H9 (cell line): ENCODE measurements around the gene MARVELD1. TPM values are rescaled to one million over a fixed set of nuclear protein-coding genes. Genes with fewer than 3 reads are reported as not detected.

Experiments
- DNase-seq: peaks from one replicate; pipeline ENCODE4 v3.0.0-alpha.2; 2017
- H2AFZ ChIP-seq: one replicate; pipeline ENCODE4 v1.6.1; 2013; ENCODE audit warnings: mild to moderate bottlenecking, low read length, control low read depth, moderate library complexity
- H2AK5ac ChIP-seq: 2 replicates; pipeline ENCODE4 v1.6.1; 2013; ENCODE audit warnings: low read length, control low read depth, mixed read lengths; ENCODE audit not compliant: insufficient read length
- H2BK120ac ChIP-seq: one replicate; pipeline ENCODE4 v1.6.1; 2013; ENCODE audit warnings: low read depth, mild to moderate bottlenecking, low read length, control low read depth, inconsistent platforms; ENCODE audit not compliant: poor library complexity, severe bottlenecking
- H2BK12ac ChIP-seq: 2 replicates; pipeline ENCODE4 v1.6.1; 2013; ENCODE audit warnings: low read length, control low read depth, mixed read lengths, low read depth; ENCODE audit not compliant: insufficient read length
- H2BK15ac ChIP-seq: 2 replicates; pipeline ENCODE4 v1.6.1; 2013; ENCODE audit warnings: low read depth, low read length, control low read depth
- H2BK20ac ChIP-seq: one replicate; pipeline ENCODE4 v1.6.1; 2013; ENCODE audit warnings: low read depth, mild to moderate bottlenecking, low read length, control low read depth, inconsistent platforms; ENCODE audit not compliant: poor library complexity, severe bottlenecking
- H2BK5ac ChIP-seq: 2 replicates; pipeline ENCODE4 v1.6.1; 2013; ENCODE audit warnings: low read length, control low read depth, mixed read lengths; ENCODE audit not compliant: insufficient read length
- H3K14ac ChIP-seq: 2 replicates; pipeline ENCODE4 v1.6.1; 2013; ENCODE audit warnings: low read length, control low read depth; ENCODE audit not compliant: insufficient read depth
- H3K18ac ChIP-seq: 2 replicates; pipeline ENCODE4 v1.6.1; 2013; ENCODE audit warnings: low read depth, mild to moderate bottlenecking, mixed read lengths, low read length, control low read depth; ENCODE audit not compliant: insufficient read length
- H3K23ac ChIP-seq: 2 replicates; pipeline ENCODE4 v1.6.1; 2013; ENCODE audit warnings: low read length, control low read depth, mixed read lengths, low read depth; ENCODE audit not compliant: insufficient read length
- H3K23me2 ChIP-seq: 2 replicates; pipeline ENCODE4 v1.6.1; 2013; ENCODE audit warnings: low read depth, mild to moderate bottlenecking, mixed read lengths, low read length, control low read depth; ENCODE audit not compliant: insufficient read length, poor library complexity, severe bottlenecking
- H3K27ac ChIP-seq: 2 replicates; pipeline ENCODE4 v1.5.1; 2013; ENCODE audit warnings: low read length, control low read depth, mixed read lengths, low read depth; ENCODE audit not compliant: insufficient read length
- H3K27me3 ChIP-seq: 2 replicates; pipeline ENCODE4 v1.6.1; 2013; ENCODE audit warnings: low read length, control low read depth, inconsistent platforms; ENCODE audit not compliant: insufficient read depth
- H3K4ac ChIP-seq: 2 replicates; pipeline ENCODE4 v1.6.1; 2013; ENCODE audit warnings: low read depth, mild to moderate bottlenecking, control low read depth, inconsistent platforms, low read length, moderate library complexity
- H3K4me1 ChIP-seq: 2 replicates; pipeline ENCODE4 v1.6.1; 2013; ENCODE audit warnings: low read length, control low read depth, inconsistent platforms; ENCODE audit not compliant: insufficient read depth
- H3K4me2 ChIP-seq: 2 replicates; pipeline ENCODE4 v1.6.1; 2013; ENCODE audit warnings: low read length, control low read depth, mixed read lengths; ENCODE audit not compliant: insufficient read length, insufficient read depth
- H3K56ac ChIP-seq: 2 replicates; pipeline ENCODE4 v1.6.1; 2013; ENCODE audit warnings: low read depth, mild to moderate bottlenecking, mixed read lengths, low read length, control low read depth; ENCODE audit not compliant: insufficient read length
- H3K79me1 ChIP-seq: 2 replicates; pipeline ENCODE4 v1.6.1; 2013; ENCODE audit warnings: low read depth, mild to moderate bottlenecking, moderate library complexity, low read length, control low read depth, inconsistent platforms; ENCODE audit not compliant: insufficient read depth, poor library complexity, severe bottlenecking
- H3K79me2 ChIP-seq: 2 replicates; pipeline ENCODE4 v1.6.1; 2013; ENCODE audit warnings: low read length, control low read depth, inconsistent platforms; ENCODE audit not compliant: insufficient read depth
- H3K9ac ChIP-seq: 2 replicates; pipeline ENCODE4 v1.6.1; 2013; ENCODE audit warnings: low read length, control low read depth, mixed read lengths; ENCODE audit not compliant: insufficient read length; ENCODE audit errors: extremely low read depth
- H3K9me3 ChIP-seq: one replicate; pipeline ENCODE4 v1.6.1; 2013; ENCODE audit warnings: low read depth, low read length, inconsistent platforms; ENCODE audit not compliant: control insufficient read depth
- H3T11ph ChIP-seq: one replicate; pipeline ENCODE4 v1.6.1; 2013; ENCODE audit warnings: mild to moderate bottlenecking, low read length, control low read depth, inconsistent platforms
- H4K20me1 ChIP-seq: one replicate; pipeline ENCODE4 v1.6.1; 2013; ENCODE audit not compliant: control insufficient read depth, insufficient read length, insufficient read depth
- H4K5ac ChIP-seq: 2 replicates; pipeline ENCODE4 v1.6.1; 2013; ENCODE audit warnings: low read depth, mild to moderate bottlenecking, mixed read lengths, low read length, control low read depth; ENCODE audit not compliant: insufficient read length
- H4K8ac ChIP-seq: replicated peaks from 2 replicates; pipeline ENCODE4 v1.6.1; 2013; ENCODE audit warnings: low read length, control low read depth, mixed read lengths, low read depth; ENCODE audit not compliant: insufficient read length
- H4K91ac ChIP-seq: 2 replicates; pipeline ENCODE4 v1.6.1; 2013; ENCODE audit warnings: low read depth, mild to moderate bottlenecking, moderate library complexity, mixed read lengths, low read length, control low read depth; ENCODE audit not compliant: insufficient read length
- H3K27ac Mint-ChIP-seq, 3 experiments: 2 replicates in 2 of 3; 3 replicates in 1 of 3; pipeline ENCODE4 v1.8.0; 2020 to 2021; ENCODE audit warnings: mixed read lengths in 3 of 3, mild to moderate bottlenecking in 1 of 3, moderate library complexity in 1 of 3
- H3K27me3 Mint-ChIP-seq: 2 replicates; pipeline ENCODE4 v1.8.0; 2021; ENCODE audit warnings: low read depth, mild to moderate bottlenecking, moderate library complexity, mixed read lengths
- H3K36me3 Mint-ChIP-seq, 3 experiments: 2 replicates in 2 of 3; 3 replicates in 1 of 3; pipeline ENCODE4 v1.8.0; 2020 to 2021; ENCODE audit warnings: low read depth in 3 of 3, mixed read lengths in 3 of 3; ENCODE audit not compliant: insufficient read depth in 1 of 3
- H3K4me1 Mint-ChIP-seq, 2 experiments: 2 replicates each; pipeline ENCODE4 v1.8.0; 2020; ENCODE audit warnings: mixed read lengths in 2 of 2
- H3K4me3 Mint-ChIP-seq, 2 experiments: 2 replicates in 1 of 2; 3 replicates in 1 of 2; pipeline ENCODE4 v1.8.0; 2020 to 2021; ENCODE audit warnings: mild to moderate bottlenecking in 2 of 2, mixed read lengths in 2 of 2, moderate library complexity in 1 of 2
- H3K9me3 Mint-ChIP-seq, 2 experiments: 2 replicates in 1 of 2; 3 replicates in 1 of 2; pipeline ENCODE4 v1.8.0; 2020; ENCODE audit warnings: mild to moderate bottlenecking in 2 of 2, mixed read lengths in 2 of 2, moderate library complexity in 1 of 2
- WGBS: extraction: QIAGEN DNeasy Blood & Tissue Kit; methylation state at CpG from one replicate; pipeline ENCODE4 v1.1.7; 2013; ENCODE audit warnings: missing lambda C conversion rate, low lambda C conversion rate, mixed read lengths; ENCODE audit not compliant: insufficient read length; ENCODE audit errors: extremely low coverage; 5-methylcytosine and 5-hydroxymethylcytosine counted together
- total RNA-seq: library from RNA; stranded (reverse); gene quantifications from 2 replicates; pipeline ENCODE4 v1.2.1, GENCODE V29; 2021
- TF ChIP-seq, protein P1 (sequence below): fragments of 200-600 bp; sonication (generic); conservative IDR thresholded peaks from 3 replicates; pipeline ENCODE4 v1.8.0; 2021; ENCODE audit warnings: antibody characterized with exemption, mild to moderate bottlenecking

The MARVELD1 gene
- total RNA-seq, 1 experiment from 2014 or later, result 26.7 TPM

- no peak overlapping the region for H2BK120ac ChIP-seq
- Mint-ChIP-seq H3K4me3 (no peak overlapping the region; a peak in 1 of 5 replicates), H3K27ac (no peak overlapping the region; a peak in 1 of 7 replicates), H3K4me1 (peaks cover 23 to 41% of the 10 kb centered on the region in 2 experiments), H3K36me3 (peaks cover 5 to 26% (median 9%) of the 10 kb centered on the region in 3 experiments), H3K9me3 (no peaks in the 10 kb centered on the region), H3K27me3 (peaks cover 22% of the 10 kb centered on the region)
- H3K14ac ChIP-seq, result no peak overlapping the region; the same call in 1 of the 2 replicates
- no peak overlapping the region for H3K56ac ChIP-seq
- H3K23me2 ChIP-seq, result no peaks in the 10 kb centered on the region
- H4K20me1 ChIP-seq, result peaks cover 2% of the 10 kb centered on the region
- H3K23ac ChIP-seq, result no peak overlapping the region
- H3K79me2 ChIP-seq, result no peaks in the 10 kb centered on the region
- no peak overlapping the region for H2BK5ac ChIP-seq
- H3K27ac ChIP-seq, result no peak overlapping the region
- no peak overlapping the region for H2AFZ ChIP-seq
- H4K5ac ChIP-seq, result no peak overlapping the region
- no peak overlapping the region for H3K9ac ChIP-seq
- no peaks in the 10 kb centered on the region for H3K79me1 ChIP-seq
- no peak overlapping the region for H2BK20ac ChIP-seq
- TF ChIP-seq, protein P1, sequence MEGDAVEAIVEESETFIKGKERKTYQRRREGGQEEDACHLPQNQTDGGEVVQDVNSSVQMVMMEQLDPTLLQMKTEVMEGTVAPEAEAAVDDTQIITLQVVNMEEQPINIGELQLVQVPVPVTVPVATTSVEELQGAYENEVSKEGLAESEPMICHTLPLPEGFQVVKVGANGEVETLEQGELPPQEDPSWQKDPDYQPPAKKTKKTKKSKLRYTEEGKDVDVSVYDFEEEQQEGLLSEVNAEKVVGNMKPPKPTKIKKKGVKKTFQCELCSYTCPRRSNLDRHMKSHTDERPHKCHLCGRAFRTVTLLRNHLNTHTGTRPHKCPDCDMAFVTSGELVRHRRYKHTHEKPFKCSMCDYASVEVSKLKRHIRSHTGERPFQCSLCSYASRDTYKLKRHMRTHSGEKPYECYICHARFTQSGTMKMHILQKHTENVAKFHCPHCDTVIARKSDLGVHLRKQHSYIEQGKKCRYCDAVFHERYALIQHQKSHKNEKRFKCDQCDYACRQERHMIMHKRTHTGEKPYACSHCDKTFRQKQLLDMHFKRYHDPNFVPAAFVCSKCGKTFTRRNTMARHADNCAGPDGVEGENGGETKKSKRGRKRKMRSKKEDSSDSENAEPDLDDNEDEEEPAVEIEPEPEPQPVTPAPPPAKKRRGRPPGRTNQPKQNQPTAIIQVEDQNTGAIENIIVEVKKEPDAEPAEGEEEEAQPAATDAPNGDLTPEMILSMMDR, result no peak
- H2BK15ac ChIP-seq, result no peak overlapping the region
- H2AK5ac ChIP-seq, result no peak overlapping the region
- H3T11ph ChIP-seq, result no peak overlapping the region
- no peak overlapping the region for H4K8ac ChIP-seq
- no peaks in the 10 kb centered on the region for H3K4me1 ChIP-seq
- no peak overlapping the region for H3K4ac ChIP-seq
- no CpG with 5 or more reads among the region's 7 CpGs for WGBS
- H3K4me2 ChIP-seq, result no peak overlapping the region
- no peaks in the 10 kb centered on the region; the same call in 1 of the 2 replicates for H3K27me3 ChIP-seq
- no peak for DNase-seq
- no peak overlapping the region for H2BK12ac ChIP-seq
- H3K18ac ChIP-seq, result no peak overlapping the region
- no peak overlapping the region for H4K91ac ChIP-seq
- no peaks in the 10 kb centered on the region for H3K9me3 ChIP-seq
These were observed 51.0 kb downstream of the MARVELD1 start for GRCh38 chr10:97764519-97764931.
